ENCODE measurements around the gene NRBF2.
"Not testable (repeated sequence)": the region's sequence is repeated elsewhere in the genome, so short reads cannot be mapped to it uniquely, and the experiment has no call there.

The NRBF2 gene

DNA sequence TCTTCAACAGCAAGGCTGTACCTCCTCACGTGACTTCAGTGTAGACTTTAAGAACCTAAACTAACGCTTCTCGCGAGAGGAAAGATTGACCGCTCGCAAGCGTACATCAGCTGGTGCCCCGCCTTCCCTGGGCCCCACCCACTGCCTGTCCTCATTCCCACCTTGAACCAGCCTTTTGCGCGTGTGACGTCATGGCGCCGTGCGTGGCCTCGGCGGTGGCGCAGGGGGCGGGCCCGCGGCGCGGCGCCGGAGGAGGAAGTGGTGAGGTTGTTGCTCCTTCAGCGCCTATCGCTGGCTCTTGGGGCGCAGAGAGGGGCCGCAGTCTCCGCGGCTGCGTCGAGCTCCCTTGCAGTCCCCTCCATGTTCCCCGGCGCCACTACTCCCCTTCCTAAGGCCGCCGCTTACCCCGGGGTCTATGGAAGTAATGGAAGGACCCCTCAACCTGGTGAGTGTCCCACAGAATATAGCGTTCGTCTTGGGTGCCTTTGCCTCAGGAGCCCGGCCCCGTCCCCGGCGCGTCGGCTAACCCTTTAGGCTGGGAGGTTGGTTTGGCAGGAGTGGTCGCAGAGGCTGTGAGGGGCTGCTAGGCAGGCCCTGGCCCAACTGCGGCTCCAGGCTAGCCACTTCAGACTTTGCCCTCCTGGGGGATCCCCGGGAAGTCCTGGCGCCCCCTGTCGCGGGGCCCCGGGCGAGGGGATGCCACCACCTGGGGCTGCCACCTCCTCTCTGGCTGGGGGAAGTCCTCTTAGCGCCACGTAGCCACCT lies at the start of gene NRBF2:
TSS of gene NRBF2 (plus strand) at position 273 of the 765 bp plus-strand sequence. CDS start at position 416, 143 bp downstream.
- in situ Hi-C loops (cut with MboI; ENCODE audit: low sequenced_read_pairs) = no loop called here

- in situ Hi-C loops (cut with MboI; ENCODE audit: low sequenced_read_pairs) = not testable (repeated sequence)
Observed at GRCh38 chr10:63083406-63083805, 49.7 kb upstream of the NRBF2 start.

DNA sequence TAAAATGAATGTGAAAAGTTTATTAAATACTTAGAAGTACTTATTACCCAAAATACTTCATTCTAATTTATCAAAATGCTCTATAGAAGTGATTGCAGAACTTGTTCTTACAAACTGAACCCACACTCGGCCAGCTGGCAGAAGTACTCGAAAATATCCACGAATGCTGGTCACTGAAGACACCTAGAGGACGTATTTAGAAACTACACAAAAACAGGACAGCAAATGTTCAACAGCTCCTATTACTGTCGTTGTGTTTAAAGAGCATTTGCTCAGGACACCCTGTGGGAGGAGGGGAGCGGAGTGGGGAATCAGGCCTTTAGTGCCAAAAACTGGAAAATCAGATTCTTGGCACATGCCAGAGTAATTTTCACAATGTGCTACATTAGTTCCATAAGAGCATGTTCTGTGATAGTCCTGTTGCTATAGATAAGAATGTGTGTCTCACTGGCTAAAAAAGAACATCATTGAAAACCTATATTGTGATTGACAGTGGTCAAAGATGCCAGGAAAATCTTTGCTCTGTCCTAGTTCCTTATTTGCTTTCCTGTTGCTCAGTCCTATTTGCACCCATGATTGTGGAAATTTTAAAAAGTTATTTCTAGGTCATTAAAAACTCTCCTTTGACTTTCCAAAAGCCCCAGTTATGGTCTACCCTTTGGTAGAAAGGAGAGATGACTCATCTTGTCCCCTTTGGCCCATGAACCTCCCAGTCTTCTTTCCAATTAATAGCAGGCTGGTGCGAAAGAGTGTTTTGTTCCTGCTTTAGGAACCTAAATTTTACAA lies 49.0 kb upstream of the NRBF2 start:
- in situ Hi-C loops (cut with MboI; ENCODE audit: low sequenced_read_pairs) = no loop called here

GRCh38 chr10:63084690-63085382 lies 48.3 kb upstream of the NRBF2 start:
- in situ Hi-C loops (cut with MboI; ENCODE audit: low sequenced_read_pairs) = no loop called here

DNA sequence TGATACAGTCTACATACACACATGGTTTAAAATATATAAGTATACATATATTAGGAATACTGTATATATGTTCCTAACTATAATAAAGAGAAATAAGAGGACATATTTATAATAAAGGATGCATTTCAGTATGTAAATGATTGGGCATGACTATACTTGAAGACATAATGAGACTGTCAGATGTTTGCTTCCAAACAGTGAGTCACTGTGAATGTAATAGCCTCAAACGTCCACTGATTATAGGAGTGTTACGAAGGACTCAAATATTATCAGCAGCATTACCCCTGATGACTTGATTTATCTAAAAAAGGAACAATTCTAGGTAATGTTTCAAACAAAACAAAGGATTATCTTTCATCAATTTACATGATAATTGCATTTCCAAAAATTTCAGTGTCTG lies 39.9 kb upstream of the NRBF2 start:
- in situ Hi-C loops (cut with MboI; ENCODE audit: low sequenced_read_pairs) = no loop called here

GRCh38 chr10:63094405-63094804 lies 38.7 kb upstream of the NRBF2 start:
- in situ Hi-C loops (cut with MboI; ENCODE audit: low sequenced_read_pairs) = no loop called here

- in situ Hi-C loops (cut with MboI; ENCODE audit: low sequenced_read_pairs) = no loop called here
Observed at GRCh38 chr10:63094881-63095280, 38.2 kb upstream of the NRBF2 start.

DNA sequence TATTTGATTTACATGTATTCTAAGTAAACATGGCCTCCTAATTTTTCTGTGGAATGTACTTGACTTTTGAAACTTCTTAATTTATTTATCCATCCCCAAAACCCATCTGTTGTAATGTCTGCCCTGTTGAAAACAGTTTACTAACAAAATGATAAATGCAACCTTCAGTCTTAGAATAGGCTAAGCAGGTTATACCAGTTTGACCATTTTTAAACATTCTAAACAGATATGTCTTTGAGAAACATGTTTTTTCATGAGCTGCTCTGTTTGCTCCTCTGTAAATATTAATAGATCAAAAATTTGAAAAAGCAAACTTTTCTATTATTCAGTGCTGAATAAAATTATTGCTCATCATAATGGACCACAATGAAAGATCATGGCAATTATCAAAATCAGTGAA lies 33.4 kb upstream of the NRBF2 start:
- in situ Hi-C loops (cut with MboI; ENCODE audit: low sequenced_read_pairs) = no loop called here

GRCh38 chr10:63101091-63101490 lies 32.0 kb upstream of the NRBF2 start:
- in situ Hi-C loops (cut with MboI; ENCODE audit: low sequenced_read_pairs) = not testable (repeated sequence)

GRCh38 chr10:63102279-63102883 lies 30.7 kb upstream of the NRBF2 start:
- in situ Hi-C loops (cut with MboI; ENCODE audit: low sequenced_read_pairs) = not testable (repeated sequence)

GRCh38 chr10:63103178-63103577 lies 29.9 kb upstream of the NRBF2 start:
- in situ Hi-C loops (cut with MboI; ENCODE audit: low sequenced_read_pairs) = not testable (repeated sequence)

DNA sequence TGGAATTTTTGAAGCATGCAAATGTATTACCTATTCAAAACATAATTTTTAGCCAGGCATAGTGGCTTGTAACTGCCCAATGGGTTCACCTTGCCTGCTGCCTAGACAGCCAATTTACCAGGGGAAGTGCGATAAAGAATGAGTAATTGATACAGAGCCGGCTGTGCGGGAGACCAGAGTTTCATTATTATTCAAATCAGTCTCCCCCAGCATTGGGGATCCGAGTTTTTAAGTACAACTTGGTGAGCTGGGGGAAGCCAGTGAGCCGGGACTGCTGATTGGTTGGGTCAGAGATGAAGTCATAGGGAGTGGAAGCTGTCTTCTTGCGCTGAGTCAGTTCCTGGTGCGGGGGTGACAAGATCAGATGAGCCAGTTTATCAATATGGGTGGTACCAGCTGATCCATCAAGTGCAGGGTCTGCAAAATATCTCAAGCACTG lies 29.1 kb upstream of the NRBF2 start:
- in situ Hi-C loops (cut with MboI; ENCODE audit: low sequenced_read_pairs) = no loop called here

GRCh38 chr10:63105225-63106110 lies 27.7 kb upstream of the NRBF2 start:
- in situ Hi-C loops (cut with MboI; ENCODE audit: low sequenced_read_pairs) = no loop called here

DNA sequence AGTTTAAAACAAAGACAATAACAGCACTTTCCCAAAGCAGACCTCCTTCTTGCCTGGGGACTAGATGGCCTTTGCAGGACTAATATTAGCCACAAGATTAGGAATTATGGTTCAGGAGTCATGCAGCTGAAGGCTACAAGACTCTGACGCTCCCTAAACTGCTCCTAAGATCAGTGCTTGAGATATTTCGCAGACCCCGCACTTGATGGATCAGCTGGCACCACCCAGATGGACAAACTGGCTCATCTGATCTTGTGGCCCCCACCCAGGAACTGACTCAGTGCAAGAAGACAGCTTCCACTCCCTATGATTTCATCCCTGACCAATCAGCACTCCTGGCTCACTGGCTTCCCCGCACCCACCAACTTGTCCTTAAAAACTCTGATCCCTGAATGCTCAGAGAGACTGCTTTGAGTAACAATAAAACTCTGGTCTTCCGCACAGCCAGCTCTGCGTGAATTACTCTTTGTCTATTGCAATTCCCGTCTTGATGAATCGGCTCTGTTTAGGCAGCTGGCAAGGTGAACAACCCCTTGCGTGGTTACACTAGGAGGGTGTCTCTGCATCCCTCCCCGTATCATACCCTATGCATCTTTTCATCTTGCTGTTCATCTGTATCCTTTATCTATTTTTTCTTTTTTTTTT lies 26.9 kb upstream of the NRBF2 start:
- in situ Hi-C loops (cut with MboI; ENCODE audit: low sequenced_read_pairs) = no loop called here

DNA sequence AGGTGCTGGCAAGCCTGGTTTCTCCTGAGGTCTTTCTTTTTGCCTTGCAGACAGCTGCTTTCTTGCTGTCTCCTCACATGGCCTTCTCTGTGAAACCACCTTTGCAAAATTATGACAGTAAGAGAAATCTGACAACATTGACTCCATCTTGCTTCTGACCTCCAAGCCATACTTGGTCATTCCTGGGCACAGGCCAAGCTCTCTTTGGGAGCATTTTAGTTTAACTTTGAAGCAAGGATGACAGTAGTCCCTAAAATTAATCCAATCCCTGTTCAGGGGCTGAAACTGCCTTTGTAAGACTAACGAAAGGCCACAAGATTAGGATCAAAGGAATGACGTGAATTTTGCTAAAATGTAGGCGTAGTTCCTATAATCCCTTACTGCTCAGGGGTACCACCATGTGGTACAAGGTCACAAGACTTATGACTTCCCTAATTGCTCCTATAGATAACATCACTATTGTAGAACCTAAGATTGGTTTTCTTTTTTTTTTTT lies 25.1 kb upstream of the NRBF2 start:
- in situ Hi-C loops (cut with MboI; ENCODE audit: low sequenced_read_pairs) = no loop called here

DNA sequence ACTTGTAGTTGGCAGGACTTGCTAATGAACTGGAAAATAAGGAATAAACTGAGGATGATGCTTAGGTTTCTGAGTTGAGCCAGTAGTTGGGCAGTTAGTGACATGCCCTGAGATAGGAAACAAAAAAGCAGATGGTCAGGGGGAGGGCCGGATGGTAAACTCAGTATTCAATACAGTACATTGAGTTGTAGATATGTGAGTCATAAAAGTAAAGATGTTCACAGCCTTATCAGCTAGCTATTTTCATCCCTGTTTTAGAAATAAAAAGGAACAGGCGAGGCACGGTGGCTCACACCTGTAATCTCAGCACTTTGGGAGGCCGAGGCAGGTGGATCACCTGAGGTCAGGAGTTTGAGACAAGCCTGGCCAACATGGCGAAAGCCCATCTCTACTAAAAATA lies 22.2 kb upstream of the NRBF2 start:
- in situ Hi-C loops (cut with MboI; ENCODE audit: low sequenced_read_pairs) = no loop called here

DNA sequence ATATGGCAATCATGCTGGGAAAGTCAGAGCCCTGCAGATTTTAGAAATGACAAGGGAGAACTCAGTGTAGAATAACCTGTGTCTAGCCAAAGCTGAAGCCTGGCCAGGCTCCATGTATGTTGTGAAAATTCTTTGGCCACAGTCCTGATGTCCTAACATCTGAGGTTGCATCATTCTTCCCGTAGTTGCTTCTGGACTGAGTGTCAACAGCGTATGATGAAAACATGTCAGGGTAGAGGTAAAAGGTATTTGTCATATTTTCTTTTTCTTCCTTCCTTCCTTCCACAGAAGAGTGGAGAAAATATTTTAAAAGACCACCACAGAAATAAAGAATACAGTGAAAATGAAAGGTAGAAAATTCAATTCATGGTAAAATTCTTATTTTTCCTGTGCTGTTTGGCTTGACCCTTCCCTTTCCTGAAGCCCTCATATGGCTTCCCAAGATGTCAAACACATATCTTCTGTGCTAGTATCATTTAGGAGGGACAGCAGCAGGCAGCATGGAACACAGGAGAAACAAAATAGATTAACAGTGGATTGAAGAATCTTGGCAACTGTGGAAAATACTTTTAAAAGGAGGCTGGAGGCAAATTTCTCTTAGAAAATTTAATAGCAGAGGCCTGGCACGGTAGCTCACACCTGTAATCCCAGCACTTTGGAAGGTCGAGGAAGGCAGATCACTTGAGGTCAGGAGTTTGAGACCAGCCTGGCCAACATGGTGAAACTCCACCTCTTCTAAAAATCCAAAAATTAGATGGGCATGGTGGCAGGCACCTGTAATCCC lies 18.9 kb upstream of the NRBF2 start:
- in situ Hi-C loops (cut with MboI; ENCODE audit: low sequenced_read_pairs) = no loop called here

DNA sequence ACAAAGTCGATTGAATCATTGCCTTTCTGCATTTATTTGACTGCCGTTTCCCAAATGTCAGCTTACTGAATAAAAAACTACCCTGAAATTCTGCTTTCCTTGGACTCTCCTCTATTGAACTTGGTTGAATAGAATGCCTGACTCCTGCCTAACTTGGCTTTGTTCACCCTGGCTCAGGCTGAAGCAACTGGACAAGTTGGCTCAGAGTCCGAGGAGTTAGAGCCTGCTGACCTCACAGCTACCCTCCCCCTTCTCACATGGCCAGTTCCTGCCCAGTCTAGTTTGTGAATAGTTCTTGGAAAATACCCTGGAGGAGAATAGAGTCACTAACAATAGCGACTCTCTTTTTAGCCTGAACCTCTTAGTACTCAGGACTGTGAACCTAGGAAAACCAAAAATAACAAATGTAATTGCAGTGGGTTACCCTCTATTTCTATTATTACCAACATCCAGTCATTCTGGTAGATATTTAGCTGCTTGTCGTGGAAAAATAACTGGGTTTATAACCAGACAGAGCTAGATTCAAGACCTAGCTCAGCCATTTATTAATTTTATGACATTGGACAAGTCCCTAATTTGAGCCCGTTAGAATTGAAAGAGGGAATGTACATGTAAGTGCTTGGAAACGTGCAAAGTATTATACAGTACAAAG lies 17.3 kb upstream of the NRBF2 start:
- in situ Hi-C loops (cut with MboI; ENCODE audit: low sequenced_read_pairs) = no loop called here

Data from hTERT RPE-1 (cell line).